Activated CD4-positive, alpha-beta T cell treated with anti-CD3 and anti-CD28 coated beads for 24 hours (primary cell): ENCODE measurements around the gene TPCN2.

Experiments used
- DNase-seq, 2 donors: peaks; one replicate each; pipeline ENCODE4 v3.0.0-alpha.2; 2020; ENCODE audit warnings: low read depth in 2 of 2

TPCN2 gene

DNA sequence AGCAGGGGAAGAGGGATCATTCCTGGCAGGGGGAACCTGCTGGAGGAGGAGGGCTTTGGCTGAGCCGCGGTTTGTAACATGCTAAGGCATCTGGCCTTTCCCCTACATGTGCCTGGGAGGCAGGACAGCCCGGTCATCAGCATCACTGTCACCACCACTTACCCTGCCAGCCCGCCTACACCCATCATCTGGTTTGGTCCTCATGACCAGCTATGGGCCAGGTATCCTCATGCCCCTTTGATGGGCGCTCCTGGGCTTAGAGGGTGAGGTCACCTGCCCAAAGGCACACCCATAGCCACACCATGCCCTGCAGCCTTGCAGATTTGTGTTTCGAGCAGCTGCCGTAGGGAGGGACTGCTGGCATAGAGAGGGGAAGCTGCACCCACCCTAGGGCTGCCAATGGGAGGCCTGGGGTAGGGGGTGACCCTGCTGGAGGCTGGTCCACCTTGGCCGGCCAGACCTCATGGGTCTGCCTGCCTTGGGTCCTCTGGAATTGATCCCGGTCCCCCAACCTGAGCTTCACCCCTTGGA is 38.3 kb upstream of the TPCN2 start:
- no peak for DNase-seq

DNA sequence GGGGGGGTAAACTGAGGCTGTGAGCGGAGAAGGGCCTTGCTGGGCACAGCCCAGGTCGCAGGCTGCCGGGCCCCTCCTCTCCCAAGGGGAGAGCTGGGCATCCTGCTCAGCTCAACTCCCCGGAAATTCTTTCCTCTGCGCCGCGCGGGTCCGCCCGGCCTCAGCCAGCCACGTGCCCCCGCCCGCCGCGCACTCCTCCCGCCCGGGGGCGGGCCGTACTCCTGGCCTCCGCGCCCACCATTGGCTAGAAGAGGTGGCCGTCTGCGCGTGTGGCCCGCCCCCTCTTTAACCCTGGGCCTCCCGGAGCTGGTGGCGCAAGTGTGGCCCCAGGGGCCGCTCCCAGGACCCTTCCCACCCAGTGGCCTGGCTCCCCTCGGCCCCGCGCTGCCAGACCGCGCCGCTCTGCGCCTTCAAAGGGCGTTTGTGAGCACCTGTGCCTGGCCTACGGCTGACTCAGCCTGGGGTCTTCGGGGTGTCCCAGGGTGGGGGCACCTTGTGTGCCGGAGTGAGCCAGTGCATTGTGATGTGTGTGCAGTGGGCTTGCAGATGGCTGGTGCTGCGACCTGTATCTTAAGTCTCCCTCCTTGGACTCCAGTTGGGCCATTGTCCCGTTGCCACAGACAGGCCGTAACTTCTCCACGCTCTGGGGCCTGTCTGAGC is 37.6 kb upstream of the TPCN2 start:
- peak; percentile 16 to 18 for DNase-seq

DNA sequence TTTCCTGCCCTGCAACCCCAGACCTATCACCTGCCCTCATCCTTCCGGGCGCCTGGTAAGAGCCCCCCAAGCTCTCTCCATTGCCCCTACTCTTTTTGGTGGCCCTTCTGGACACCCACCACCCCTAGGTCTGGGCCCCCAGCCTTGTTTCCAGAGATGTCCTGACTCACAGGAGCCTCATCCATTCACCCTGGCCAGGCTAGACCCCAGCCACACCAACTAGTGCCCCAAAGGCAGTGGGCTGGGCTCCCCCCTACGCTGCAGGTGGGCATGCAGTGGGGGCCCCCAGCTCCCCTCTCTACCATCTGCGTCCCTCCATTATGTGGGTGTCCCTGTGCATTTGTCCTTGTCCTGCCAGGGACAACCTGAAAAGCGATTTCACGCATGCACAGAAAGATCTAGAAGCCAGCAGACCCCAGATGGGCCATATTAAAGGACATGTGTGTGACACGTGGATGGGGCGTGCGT is 37.1 kb upstream of the TPCN2 start:
- no peak for DNase-seq

DNA sequence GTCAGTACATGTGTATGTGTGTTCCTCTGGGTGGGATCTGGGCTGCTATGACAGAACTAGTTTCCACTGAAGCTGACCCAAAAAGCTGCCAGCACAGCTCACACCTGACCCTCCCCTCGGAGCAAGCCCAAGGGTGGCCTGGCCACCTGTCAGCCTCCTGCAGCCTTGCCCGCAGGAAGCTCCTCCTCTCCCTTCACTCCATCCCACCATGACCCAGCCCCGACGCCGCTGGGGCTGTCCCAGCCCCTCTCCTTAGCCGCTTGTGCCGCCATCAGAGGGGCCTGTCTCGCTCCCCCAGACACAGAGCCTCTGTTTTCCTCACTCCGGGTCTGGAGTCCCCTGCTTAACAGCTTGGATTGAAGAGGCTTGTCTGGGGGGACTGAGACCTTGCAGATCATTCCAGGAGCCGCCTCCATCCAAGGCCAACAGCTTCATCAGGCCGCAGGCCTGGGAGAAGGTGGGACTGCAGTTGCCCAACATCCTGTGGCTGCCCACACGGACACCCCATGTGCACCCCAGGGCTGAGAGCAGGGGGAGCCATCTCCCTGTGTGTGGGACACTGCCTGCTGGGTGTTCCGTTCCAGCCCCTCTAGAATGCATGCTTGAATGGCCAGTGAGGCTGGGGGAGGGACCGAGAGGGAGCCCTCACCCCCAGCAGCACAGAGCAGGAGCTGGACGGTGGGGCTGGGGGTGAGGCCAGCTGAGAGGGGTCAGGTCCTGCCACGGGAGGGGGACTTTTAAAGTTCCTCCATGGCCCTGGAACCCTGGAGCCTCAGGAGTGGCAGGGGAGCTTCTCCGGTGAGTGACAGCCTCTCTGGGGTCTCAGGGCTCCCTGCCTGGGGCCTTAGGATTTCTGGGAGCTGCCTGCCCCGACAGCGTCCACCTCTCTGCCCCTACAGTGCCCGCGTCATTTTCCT is 36.4 kb upstream of the TPCN2 start:
- DNase-seq: no peak

DNA sequence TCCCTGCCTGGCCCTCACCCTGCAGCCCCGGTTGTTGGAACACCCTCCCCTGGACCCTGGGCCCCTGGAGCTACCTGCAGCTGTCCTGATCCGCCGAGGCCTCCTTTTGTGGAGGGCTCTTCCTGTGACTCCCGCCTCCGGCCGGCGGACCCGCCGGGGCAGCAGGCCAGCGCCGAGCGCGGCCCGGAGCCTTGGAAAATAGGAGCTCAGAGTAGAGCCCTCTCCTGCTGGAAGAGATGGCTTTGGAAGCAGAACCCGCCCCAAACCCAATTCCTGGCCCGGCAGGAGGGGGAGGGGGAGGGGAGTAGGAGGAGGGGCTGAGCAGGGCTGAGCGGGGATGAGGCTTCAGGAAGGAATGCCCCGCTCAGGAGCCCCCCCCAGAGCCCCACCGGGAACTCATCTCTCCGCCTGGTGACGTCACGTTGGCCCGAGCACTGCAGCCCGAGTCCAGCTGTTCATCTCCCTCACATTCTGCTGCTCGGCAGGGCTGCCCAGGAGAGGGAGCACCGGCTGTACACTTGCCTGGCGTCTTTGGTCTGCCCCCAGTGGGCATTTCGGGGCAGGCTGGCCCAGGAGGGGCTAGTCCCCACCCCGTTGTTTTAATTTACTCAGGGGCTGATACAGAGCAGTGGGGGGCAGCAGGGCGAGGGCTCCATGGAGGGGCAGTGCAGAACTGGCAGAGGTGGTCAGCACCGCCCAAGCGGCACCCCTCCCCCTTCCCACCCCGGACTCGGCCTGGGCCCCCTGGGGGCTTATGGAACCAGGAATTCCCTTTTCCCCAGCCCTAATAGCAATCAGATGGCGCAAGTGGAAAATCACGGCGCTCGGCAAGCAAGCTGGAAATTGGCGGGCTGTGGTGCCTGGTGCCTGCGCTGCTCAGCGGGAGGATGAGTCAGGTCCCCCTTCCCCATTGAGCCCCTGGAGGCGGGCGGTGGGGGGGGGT is 35.5 kb upstream of the TPCN2 start, which contains the start of gene MRGPRF:
MRGPRF (minus strand) TSS at position 238 of the 943 bp plus-strand sequence. CDS start 3,345 bp downstream, outside the sequence.
- DNase-seq: no peak

DNA sequence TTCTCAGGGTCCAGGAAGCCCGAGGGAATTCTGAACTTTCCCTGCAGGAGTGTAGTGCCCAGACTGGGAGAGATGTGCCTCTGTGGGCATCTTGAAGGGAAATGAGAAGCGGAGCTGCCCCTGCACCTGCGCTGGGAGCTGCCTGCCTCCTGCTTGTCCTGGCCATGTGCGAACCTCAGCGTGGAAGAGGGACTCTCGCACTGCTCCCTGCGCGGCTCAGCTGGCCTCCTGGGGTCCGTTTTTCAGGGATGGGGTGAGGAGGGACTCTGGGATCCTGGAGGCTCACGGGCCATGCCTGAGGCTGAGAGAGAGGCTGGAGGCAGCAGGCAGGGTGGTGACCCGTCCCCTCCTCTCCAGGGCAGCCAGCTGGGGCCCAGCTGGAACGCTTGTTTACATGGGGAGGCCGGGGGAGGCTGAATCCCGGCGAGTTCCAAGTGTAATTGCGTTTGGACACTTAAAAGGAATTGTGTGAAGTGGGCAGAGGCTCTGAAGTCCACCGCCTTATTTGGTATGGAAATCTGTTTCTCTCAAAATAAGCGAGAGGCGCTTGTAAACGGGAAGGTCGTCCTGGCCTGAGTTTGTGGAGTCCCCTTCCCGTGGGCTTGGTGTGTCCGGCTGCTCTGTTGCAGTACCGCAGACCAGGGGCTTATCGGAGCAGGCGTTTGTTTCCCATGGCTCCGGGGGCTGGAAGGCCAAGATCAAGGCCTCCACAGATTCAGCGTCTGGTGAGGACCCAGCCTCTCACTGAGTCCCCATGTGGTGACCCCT is 34.5 kb upstream of the TPCN2 start:
- DNase-seq: no peak

DNA sequence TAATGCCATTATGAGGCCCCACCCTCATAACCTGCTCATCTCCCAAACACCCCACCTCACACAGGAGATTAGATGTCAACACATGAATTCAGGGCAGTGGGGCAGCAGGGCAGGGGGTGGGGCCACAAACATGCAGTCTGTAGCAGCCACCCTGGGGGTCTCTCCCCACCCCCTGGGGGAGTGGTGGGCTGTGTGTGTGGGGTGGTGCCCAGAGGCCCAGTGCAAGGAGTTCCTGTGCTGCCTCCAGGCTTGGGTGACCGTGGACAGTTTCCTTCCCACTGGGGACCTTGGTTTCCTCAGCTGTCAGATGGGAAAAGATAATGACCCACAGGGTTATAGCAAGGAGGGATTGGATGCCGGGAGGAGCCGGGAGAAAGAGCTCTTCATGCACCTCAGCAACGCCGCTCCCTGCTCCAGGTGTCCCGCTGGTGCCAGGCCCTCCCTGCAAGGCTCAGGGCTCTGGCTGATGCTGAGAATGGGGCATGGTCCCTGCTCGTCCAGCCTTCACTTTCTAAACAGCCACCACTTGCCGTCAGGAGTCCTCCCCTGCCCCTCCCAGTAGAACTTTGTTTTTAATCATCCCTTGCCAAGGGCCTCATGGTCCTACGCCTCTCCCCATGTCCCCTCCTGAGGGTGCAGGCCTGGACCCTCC is 33.7 kb upstream of the TPCN2 start:
- DNase-seq: no peak

DNA sequence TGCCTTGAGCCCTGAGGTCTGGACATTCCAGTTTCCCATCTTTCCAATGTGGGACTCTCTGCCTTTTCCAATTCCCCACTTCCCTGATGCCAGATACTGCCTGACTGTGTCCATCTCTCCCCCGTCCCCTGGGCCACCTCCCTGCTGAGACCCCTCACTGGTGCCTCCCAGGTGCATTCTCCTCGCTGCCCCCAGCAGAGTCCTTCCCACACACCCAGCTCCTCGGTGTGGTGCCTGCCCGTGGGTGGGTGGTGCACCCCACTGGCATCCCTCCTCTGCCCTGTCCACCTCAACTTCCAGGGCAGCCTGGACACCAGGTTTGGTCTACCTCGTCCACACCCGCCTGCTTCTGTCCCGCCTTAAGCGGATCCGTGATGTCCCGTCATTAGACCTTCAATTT is 30.8 kb upstream of the TPCN2 start:
- no peak for DNase-seq

DNA sequence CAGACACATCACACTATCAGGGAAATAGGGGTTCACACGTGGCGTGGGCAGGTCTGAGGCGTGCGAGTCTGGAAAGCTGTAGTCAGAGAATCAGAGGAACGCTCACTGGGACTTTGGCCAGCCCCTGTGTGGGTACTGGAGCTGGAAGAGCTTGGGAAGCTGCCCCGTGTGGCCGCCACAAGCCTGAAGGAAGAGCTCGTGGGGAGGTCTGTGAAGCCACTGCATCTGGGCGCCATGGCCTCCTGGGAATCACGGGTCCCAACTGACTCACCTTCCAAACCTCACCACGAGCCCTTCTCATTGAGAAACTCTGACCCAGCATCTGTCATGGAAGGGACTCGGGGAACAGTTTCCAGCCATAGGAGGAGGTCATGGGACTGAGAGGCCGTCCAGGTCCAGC is 29.8 kb upstream of the TPCN2 start:
- no peak for DNase-seq

DNA sequence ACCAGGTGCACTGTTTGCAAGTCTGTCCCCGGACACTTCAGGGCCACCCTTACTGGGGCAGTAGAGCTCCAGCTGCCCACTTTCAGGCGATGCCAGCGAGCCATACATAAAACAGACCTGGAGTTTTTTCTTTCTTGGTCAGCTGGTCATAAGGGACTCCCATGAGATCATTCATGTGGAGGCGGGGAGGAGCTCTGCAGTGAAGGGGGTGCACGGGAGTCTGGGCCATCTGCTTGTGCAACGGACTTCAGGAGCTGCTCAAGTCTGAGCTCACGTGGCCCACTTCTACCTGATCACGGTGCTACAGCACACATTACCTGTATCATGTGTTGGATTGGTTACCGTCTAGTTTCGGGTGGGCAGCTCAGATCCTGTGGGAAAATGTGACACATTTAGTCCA is 26.5 kb upstream of the TPCN2 start:
- DNase-seq: no peak

DNA sequence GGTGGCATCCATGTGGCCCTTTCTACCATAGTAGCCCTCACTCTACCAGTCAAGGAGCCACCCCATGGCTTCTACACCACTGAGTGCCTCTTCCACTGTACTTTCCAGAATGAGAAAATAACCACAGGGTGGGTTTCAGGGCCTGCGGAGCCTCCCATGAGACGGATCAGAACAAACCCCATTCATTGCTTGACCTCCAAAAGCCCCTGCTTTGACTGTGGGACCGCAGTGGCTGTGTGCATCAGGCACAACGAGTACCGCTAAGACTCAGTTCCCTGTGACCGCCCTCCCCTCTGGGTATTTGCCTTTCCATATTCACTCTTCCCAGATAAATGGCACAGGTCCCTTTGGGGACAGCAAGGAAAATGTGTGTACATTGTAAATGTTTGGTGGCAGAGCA is 24.2 kb upstream of the TPCN2 start:
- no peak for DNase-seq

DNA sequence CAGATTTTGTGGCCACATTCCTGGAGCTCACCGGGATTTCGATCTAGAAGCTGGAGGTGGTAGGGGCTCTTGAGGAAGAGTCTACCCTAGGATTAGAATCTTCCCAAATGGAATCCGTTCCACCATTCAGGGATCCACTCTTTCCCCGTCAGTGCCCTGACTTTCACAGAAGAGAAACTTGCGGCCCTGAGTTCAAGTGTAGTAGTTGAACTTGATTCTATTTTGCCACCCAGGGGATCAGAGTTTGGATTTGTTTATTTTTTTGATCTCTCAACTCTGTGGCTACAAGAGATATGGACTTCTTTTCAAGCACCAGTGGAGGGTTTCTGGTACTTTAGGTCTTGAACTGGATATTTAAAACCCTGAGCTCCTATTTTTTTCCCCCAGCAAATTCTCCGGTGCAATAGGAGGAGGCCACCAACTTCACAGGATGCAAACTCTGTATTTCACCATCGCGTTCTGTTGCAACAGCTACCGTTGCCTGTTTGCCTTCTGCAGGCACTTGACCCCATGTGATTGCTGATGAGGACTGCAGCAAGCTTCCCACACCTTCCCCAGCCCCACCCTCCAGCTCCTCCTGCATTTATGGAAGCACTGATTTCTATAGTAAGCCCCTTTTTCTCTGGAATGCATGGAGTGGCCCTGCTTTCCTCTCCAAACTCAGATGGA is 20.9 kb upstream of the TPCN2 start:
- no peak for DNase-seq

DNA sequence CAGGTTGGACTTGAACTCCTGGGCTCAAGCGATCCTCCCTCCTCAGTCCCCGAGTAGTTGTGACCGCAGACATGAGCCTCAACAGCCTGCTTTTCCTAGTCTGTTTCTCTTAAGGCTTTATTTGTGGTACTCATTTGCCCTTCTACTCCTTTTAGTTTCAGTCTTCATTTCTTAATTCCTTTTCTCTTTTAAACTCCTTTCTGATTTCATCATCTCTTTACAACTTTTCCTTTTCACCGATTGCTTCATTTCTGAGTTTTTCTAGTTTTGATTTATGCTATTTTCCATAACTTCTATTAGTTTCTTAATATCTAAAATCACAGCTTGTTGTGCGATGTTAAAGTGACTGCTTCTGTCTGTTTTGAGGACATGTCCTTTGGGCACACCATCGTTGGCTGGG is 18.4 kb upstream of the TPCN2 start:
- no peak for DNase-seq

DNA sequence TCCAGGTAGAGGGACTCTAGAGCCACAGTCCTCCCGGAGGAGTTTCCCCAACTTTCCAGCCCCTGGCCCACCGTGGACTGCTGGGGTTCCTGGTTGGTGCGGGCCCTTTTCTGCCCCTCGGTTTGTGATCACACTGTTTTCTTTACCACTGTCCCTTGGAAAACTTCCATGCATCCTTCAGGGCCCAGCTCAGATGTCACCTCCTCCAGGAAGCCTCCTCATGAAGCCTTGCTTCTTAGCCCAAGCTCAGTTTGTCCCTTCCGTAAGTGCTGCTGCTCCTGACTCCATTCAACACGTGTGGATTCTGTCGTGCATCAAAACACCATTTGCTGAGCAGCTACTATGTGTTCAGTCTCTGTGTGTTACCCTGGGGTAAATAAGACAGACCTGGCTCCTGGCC is 15.9 kb upstream of the TPCN2 start:
- no peak for DNase-seq

DNA sequence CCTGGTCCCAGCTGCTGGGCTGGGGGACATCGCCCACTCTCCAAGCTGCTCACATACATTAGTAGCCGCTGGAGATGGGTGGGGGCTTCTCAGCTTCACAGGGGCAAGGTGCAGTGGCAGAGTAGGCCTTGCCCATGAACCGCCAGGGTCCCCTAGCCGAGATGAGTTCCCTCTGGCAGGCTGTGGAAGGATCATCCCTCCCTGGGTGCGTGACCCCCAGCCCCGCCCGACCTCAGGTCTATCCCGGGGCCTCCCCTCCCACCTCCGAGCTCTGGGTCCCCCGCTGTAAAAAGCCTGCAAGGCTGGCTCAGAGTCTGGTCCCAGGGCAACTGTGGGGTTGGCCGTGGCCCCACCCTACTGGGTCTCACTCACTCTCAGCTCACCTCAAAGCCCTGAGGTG is 15.3 kb upstream of the TPCN2 start:
- no peak for DNase-seq

DNA sequence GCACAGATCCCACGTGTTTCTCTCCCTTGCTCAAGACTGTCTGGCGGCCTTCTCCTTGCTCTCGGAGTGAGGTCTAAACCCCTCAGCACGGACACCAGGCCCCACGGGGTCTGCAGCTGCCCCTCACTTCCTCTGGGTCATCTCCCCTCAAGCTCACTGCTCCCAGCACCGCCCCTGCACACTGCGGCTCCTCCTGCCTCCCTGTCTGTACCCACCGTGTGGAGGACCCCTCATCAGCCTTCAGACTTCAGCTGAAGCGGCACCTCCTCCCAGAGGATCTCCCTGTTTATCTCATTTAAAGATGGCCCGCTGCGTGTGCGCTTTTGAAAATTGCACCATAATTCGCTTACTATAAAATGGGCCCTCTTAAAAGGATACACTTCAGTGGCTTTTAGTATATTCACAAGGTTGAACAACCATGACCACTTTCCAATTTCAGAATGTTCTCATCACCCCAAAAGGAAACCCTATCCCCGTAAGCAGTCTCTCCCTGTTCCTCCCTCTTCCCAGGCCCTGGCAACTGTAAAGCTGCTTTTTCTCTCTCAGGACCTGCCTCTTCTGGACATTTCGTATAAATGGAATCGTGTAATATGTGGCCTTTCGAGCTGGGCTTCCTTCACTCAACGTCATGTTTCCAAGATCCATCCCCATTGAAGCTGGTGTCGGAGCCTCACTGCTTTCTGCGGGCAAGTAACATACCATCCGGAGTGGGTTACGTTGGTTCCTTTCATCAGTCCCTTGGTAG is 14.4 kb upstream of the TPCN2 start:
- no peak for DNase-seq

DNA sequence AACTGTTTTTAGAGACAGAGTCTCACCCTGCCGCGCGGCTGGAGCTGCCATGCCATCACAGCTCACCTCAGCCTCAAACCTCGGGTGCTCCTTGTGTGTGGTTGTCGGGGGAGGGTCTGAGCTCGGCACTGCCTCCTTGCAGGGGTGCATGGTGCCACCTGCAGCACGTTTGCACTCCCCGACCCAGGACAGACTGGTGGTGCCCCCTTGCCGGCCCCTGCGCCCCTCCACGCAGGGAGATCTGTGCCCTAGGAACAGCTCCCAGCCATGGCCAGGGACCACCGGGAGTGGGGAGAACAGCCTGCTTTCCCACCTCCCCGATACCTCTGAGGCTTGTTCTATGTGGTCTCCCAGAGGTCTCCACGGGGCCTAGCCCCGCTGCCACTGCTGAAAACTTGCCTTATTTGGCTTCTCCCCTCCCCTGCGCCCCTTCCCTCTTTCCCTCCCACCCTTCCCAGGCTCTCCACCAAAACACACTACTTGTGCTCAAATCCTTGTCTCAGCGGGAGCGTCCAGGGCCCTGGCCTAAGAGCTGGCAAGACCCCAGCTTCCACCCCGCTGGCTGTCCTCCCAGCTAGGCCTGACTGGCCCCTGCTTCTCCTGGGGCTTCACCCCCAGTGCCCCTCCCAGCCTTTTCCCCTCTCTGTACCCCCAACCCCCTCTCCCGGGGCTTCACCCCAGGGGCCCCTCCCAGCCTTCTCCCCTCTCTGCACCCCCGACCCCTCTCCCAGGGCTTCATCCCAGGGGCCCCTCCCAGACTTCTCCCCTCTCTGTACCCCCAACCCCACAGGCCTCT is 13.4 kb upstream of the TPCN2 start:
- DNase-seq: no peak

DNA sequence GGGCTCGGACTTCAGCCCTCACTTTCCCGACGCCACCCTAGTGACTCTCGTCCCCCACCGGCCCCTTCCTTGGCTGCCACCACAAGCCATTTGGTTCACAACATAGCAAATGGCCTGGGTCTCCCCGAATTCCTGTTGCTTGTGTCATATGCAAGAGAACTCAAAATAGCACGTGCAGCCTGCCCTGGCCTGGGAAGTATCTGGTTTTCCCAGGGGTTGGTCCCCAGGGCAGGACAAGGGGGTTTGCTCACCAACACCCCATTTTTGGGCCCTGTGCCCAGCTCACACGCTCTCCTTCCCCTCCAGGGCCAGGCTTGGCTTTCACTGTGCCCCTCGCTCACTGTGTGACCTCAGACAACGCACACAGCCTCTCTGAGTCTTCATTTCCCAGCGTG is 12.8 kb upstream of the TPCN2 start:
- DNase-seq: no peak
